Psoas muscle (tissue), 8 donors: ENCODE measurements around the gene LCN9. TPM values are rescaled to one million over a fixed set of nuclear protein-coding genes. Genes with fewer than 3 reads are reported as not detected.

ENCODE experiments used
- ATAC-seq, 4 donors: fragments of 200-7000 bp; cut with Tn5 transposase; one replicate each; pipeline ENCODE4 v1.9.1; 2020; ENCODE audit warnings: moderate library complexity in 3 of 4, mild to moderate bottlenecking in 2 of 4
- DNase-seq, 2 donors: peaks; one replicate each; pipeline ENCODE4 v3.0.0-alpha.2; 2020
- H3K27ac ChIP-seq: fragments of 200-600 bp; one replicate; pipeline ENCODE4 v1.8.0; 2022
- H3K27me3 ChIP-seq, 3 donors: fragments of 200-600 bp in 1 of 3; one replicate each; pipeline versions ENCODE4 v1.6.1 to v1.8.0; 2013 to 2022; ENCODE audit warnings: low read length in 2 of 3, mild to moderate bottlenecking in 2 of 3, moderate library complexity in 1 of 3; ENCODE audit not compliant: insufficient read depth in 3 of 3
- H3K36me3 ChIP-seq, 2 donors: fragments of 200-600 bp in 1 of 2; one replicate each; pipeline versions ENCODE4 v1.6.1 to v1.8.0; 2013 to 2022; ENCODE audit warnings: low read depth in 1 of 2, mild to moderate bottlenecking in 1 of 2, moderate library complexity in 1 of 2; ENCODE audit not compliant: insufficient read depth in 1 of 2
- H3K4me1 ChIP-seq: fragments of 200-600 bp; one replicate; pipeline ENCODE4 v1.8.0; 2022
- H3K4me3 ChIP-seq: fragments of 200-600 bp; one replicate; pipeline ENCODE4 v1.8.0; 2022; ENCODE audit warnings: mild to moderate bottlenecking
- H3K9me3 ChIP-seq: fragments of 200-600 bp; one replicate; pipeline ENCODE4 v1.8.0; 2022
- CTCF ChIP-seq: fragments of 200-600 bp; IDR thresholded peaks from one replicate; pipeline ENCODE4 v1.8.0; 2022; ENCODE audit warnings: antibody characterized with exemption
- WGBS, 3 donors: extraction: QIAGEN DNeasy Blood & Tissue Kit; methylation state at CpG; one replicate each; pipeline versions ENCODE4 v1.1.6 to v1.1.7; 2013; 5-methylcytosine and 5-hydroxymethylcytosine counted together
- intact Hi-C, 2 donors: fragments of 100-400 bp; cut with DNase I; formaldehyde crosslinking; loops; one replicate each; pipeline versions ENCODE4 v1.11.0 to v1.14.2; 2022
- polyA plus RNA-seq, 3 donors: library from polyadenylated mRNA; stranded (reverse); fragments of 200-250 nt; gene quantifications; one replicate each; pipeline ENCODE4 v1.2.3, GENCODE V29; 2013
- total RNA-seq, 4 donors: library from RNA; stranded (reverse); fragmentation: NEBNext Ultra II Directional in 2 of 4; extraction: Animal tissue kit (Norgen Biotek cat#: 25700) in 2 of 4; gene quantifications; one replicate each; pipeline versions ENCODE4 v1.2.1 to v1.2.4, GENCODE V29; 2021 to 2023
- donor health status: healthy with polysubstance abuse.
- donor health status: DM: no; HTN: no; CAD: no; lungs with moderate emphysema.
- donor health status: Bipolar disorder and iron deficiency.
- donor health status: healthy.
- donor health status: DM: yes; HTN: yes; CAD: no.
- donor health status: DM: no; HTN: no; CAD: no.
- donor health status: DM: no; HTN: no; CAD: no.
- donor health status: DM: yes; HTN: yes; CAD: no.

LCN9 gene
- total and polyA plus RNA-seq, 7 donors: not detected

- no peak for DNase-seq
- H3K9me3 ChIP-seq: no peaks in the 10 kb centered on the region
- H3K27ac ChIP-seq: no peak overlapping the region
- H3K27me3 ChIP-seq: peaks cover 0 to 1% (median 0%) of the 10 kb centered on the region in 3 donors
- ATAC-seq: no peak
- 73 to 89% (median 80%) methylated on average over 16 of the region's 16 CpGs for WGBS, 3 donors
- no peaks in the 10 kb centered on the region for H3K36me3 ChIP-seq
- intact Hi-C loops: no loop called here
- TF ChIP-seq CTCF: no peak
- H3K4me3 ChIP-seq: no peak overlapping the region
- no peaks in the 10 kb centered on the region for H3K4me1 ChIP-seq
Measured at GRCh38 chr9:135695036-135695435, 31.9 kb downstream of the LCN9 start.

- no peak for TF ChIP-seq CTCF
- ATAC-seq: no peak
- Histone ChIP-seq H3K4me3 (no peak overlapping the region), H3K27ac (no peak overlapping the region), H3K9me3 (no peaks in the 10 kb centered on the region), H3K4me1 (no peaks in the 10 kb centered on the region), H3K36me3 (no peaks in the 10 kb centered on the region), H3K27me3 (peaks cover 0 to 1% (median 0%) of the 10 kb centered on the region in 3 donors)
- WGBS, 3 donors: 53 to 66% (median 55%) methylated on average over 12 of the region's 12 CpGs
- DNase-seq: no peak
- intact Hi-C loops: no loop called here
Measured at GRCh38 chr9:135695642-135696041, 32.5 kb downstream of the LCN9 start.

- Histone ChIP-seq H3K27me3 (peaks cover 0 to 1% (median 0%) of the 10 kb centered on the region in 3 donors), H3K4me1 (no peaks in the 10 kb centered on the region), H3K27ac (no peak overlapping the region), H3K4me3 (no peak overlapping the region), H3K36me3 (no peaks in the 10 kb centered on the region), H3K9me3 (no peaks in the 10 kb centered on the region)
- 77 to 82% (median 82%) methylated on average over 16 of the region's 16 CpGs for WGBS, 3 donors
- ATAC-seq (no peak), DNase-seq (no peak)
- TF ChIP-seq CTCF: no peak
- intact Hi-C loops: no loop called here
Measured at GRCh38 chr9:135696446-135696845, 33.3 kb downstream of the LCN9 start.

- peaks cover 0 to 2% (median 1%) of the 10 kb centered on the region in 3 donors for H3K27me3 ChIP-seq
- no peaks in the 10 kb centered on the region for H3K9me3 ChIP-seq
- 82 to 85% (median 82%) methylated on average over 15 of the region's 15 CpGs for WGBS, 3 donors
- H3K36me3 ChIP-seq: no peaks in the 10 kb centered on the region
- no peak overlapping the region for H3K4me3 ChIP-seq
- DNase-seq (no peak), ATAC-seq (no peak)
- TF ChIP-seq CTCF: no peak
- peaks cover 5% of the 10 kb centered on the region for H3K4me1 ChIP-seq
- H3K27ac ChIP-seq: no peak overlapping the region
- intact Hi-C loops: no loop called here
Measured at GRCh38 chr9:135697226-135697625, 34.1 kb downstream of the LCN9 start.

GRCh38 chr9:135698236-135698635, 35.1 kb downstream of the LCN9 start:
- Histone ChIP-seq H3K9me3 (no peaks in the 10 kb centered on the region), H3K27me3 (peaks cover 0 to 11% (median 1%) of the 10 kb centered on the region in 3 donors), H3K27ac (no peak overlapping the region), H3K4me1 (peaks cover 6% of the 10 kb centered on the region), H3K36me3 (no peaks in the 10 kb centered on the region), H3K4me3 (no peak overlapping the region)
- intact Hi-C loops: no loop called here
- DNase-seq (no peak), ATAC-seq (no peak)
- TF ChIP-seq CTCF: no peak
- WGBS, 3 donors: 76 to 79% (median 78%) methylated on average over 21 of the region's 21 CpGs
